Right lobe of liver (tissue), 6 donors: Measurements from ENCODE around the gene SLC16A10. TPM values are rescaled to one million over a fixed set of nuclear protein-coding genes. Genes with fewer than 3 reads are reported as not detected.

Experiments
- ATAC-seq, 4 donors: fragments of 200-7000 bp; cut with Tn5 transposase; one replicate each; pipeline ENCODE4 v1.9.1; 2020; ENCODE audit warnings: mild to moderate bottlenecking in 4 of 4, moderate library complexity in 4 of 4
- DNase-seq, 3 donors: peaks; one replicate each; pipeline ENCODE4 v3.0.0-alpha.2; 2020
- H3K27ac ChIP-seq, 3 donors: fragments of 200-600 bp; one replicate each; pipeline ENCODE4 v1.8.0; 2022
- H3K27me3 ChIP-seq, 2 donors: fragments of 200-600 bp; one replicate each; pipeline ENCODE4 v1.8.0; 2022
- H3K36me3 ChIP-seq, 4 donors: fragments of 200-600 bp; sonication (generic) in 1 of 4; one replicate each; pipeline versions ENCODE4 v1.5.1 to v1.8.0; 2017 to 2022; ENCODE audit warnings: control low read depth in 1 of 4
- H3K4me1 ChIP-seq, 4 donors: fragments of 200-600 bp; sonication (generic) in 1 of 4; one replicate each; pipeline versions ENCODE4 v1.5.1 to v1.8.0; 2017 to 2022; ENCODE audit warnings: control low read depth in 1 of 4
- H3K4me3 ChIP-seq, 3 donors: fragments of 200-600 bp; one replicate each; pipeline ENCODE4 v1.8.0; 2022
- H3K9me3 ChIP-seq, 4 donors: fragments of 200-600 bp; sonication (generic) in 1 of 4; one replicate each; pipeline versions ENCODE4 v1.5.1 to v1.8.0; 2017 to 2022; ENCODE audit warnings: control low read depth in 1 of 4
- POLR2A ChIP-seq: fragments of 450-650 bp; IDR thresholded peaks from one replicate; pipeline ENCODE4 v1.6.1; 2017; ENCODE audit warnings: antibody characterized with exemption, mild to moderate bottlenecking
- WGBS: methylation state at CpG from one replicate; pipeline ENCODE4 v1.1.6; 2018; ENCODE audit warnings: low coverage, low lambda C conversion rate; ENCODE audit not compliant: insufficient coverage; ENCODE audit errors: missing lambda C conversion rate; 5-methylcytosine and 5-hydroxymethylcytosine counted together
- intact Hi-C, 2 donors: fragments of 100-400 bp; cut with DNase I; formaldehyde crosslinking; loops; one replicate each; pipeline versions ENCODE4 v1.11.2 to v1.14.1; 2022
- total RNA-seq, 6 experiments: library from RNA; depleted of rRNA in 2 of 6; stranded (reverse); fragments of >200 nt in 2 of 6; fragmentation: NEBNext Ultra II Directional in 3 of 6; extraction: Animal tissue kit (Norgen Biotek cat#: 25700) in 3 of 6; gene quantifications; one replicate each; pipeline versions ENCODE4 v1.1.0 to v1.2.4, GENCODE V29; 2016 to 2023
- TF ChIP-seq, protein P1 (sequence below), 4 donors: fragments of 200-600 bp in 3 of 4; fragments of 450-650 bp in 1 of 4; IDR thresholded peaks; one replicate each; pipeline versions ENCODE4 v1.5.1 to v1.8.0; 2016 to 2022; ENCODE audit warnings: antibody characterized with exemption in 4 of 4, mild to moderate bottlenecking in 2 of 4
- donor health status: DM: no; HTN: yes; CAD: no.
- donor health status: DM: no; HTN: no; CAD: no.
- donor health status: DM: no; HTN: no; CAD: no.
- donor health status: DM: no; HTN: yes; CAD: no.
- donor health status: DM: no; HTN: yes; CAD: no.

Gene SLC16A10
- total RNA-seq, 6 experiments from 2014 or later = 2.9 to 15.8 (median 6.6) TPM

DNA sequence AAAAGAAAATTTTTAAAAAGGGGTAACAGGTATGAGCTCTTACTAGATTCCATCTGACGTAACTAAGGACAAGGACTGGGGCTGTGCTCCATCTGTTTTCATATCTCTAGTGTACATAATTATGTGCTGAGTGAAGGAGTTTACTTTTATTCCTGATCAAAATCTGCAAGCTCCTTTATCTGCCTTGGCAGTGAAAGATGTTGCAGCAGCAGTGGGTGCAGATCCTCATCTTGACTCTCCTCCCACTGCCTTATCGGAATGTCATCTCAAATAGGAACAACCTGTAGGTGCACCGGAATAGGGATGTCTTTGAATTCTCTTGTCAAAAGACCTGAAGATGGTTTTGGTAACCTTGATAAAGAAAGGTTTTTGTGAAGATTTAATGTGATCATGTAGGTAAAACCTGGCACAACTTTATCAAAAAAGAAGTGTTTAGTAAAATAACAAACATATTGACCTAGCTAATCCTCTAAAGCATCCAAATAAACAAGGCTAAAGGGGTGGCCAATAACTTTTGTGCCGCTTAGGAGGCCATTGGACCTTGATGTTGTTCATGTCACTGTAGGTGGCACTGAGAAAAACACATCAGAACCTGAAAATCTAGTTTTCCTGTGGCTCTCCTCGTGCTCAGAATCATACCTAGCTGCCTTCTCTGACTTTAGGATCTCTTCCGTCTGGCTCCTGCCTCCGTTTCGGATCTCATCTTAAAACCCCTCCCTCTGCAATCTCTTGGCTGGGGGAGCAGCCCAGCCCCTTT, 19.0 kb upstream of the SLC16A10 start:
- no peaks in the 10 kb centered on the region for H3K36me3 ChIP-seq
- no peaks in the 10 kb centered on the region for H3K9me3 ChIP-seq
- intact Hi-C loops = no loop called here
- H3K27ac ChIP-seq = no peak overlapping the region
- DNase-seq (no peak), ATAC-seq (no peak)
- H3K4me1 ChIP-seq = no peaks in the 10 kb centered on the region
- 57% methylated on average over 7 of the region's 8 CpGs for WGBS
- no peak overlapping the region for H3K4me3 ChIP-seq
- TF ChIP-seq, protein P1, sequence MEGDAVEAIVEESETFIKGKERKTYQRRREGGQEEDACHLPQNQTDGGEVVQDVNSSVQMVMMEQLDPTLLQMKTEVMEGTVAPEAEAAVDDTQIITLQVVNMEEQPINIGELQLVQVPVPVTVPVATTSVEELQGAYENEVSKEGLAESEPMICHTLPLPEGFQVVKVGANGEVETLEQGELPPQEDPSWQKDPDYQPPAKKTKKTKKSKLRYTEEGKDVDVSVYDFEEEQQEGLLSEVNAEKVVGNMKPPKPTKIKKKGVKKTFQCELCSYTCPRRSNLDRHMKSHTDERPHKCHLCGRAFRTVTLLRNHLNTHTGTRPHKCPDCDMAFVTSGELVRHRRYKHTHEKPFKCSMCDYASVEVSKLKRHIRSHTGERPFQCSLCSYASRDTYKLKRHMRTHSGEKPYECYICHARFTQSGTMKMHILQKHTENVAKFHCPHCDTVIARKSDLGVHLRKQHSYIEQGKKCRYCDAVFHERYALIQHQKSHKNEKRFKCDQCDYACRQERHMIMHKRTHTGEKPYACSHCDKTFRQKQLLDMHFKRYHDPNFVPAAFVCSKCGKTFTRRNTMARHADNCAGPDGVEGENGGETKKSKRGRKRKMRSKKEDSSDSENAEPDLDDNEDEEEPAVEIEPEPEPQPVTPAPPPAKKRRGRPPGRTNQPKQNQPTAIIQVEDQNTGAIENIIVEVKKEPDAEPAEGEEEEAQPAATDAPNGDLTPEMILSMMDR (IDR thresholded peaks at IDR 0.05) = no peak
- no peak for TF ChIP-seq POLR2A
- H3K27me3 ChIP-seq = no peaks in the 10 kb centered on the region

DNA sequence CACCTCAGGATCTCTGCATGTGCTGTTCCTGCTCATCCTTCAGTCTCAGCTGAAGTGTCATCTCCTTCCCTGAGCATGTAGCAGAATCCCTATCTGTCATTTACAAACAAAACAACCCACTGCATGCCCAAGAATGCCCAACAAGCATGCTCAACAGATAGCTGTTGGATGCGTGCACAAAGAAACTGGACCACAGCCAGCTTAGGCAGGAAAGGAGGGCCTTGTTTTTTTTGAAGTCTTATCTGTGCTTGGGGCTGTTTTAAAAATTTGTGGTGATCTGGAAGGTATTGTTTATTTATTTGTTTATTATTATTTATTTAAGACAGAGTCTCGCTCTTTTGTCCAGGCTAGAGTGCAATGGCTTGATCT, 18.5 kb upstream of the SLC16A10 start:
- no peak for TF ChIP-seq POLR2A
- TF ChIP-seq, protein P1 (IDR thresholded peaks at IDR 0.05) = no peak
- Histone ChIP-seq H3K27ac (no peak overlapping the region), H3K9me3 (no peaks in the 10 kb centered on the region), H3K4me3 (no peak overlapping the region), H3K4me1 (no peaks in the 10 kb centered on the region), H3K27me3 (no peaks in the 10 kb centered on the region), H3K36me3 (no peaks in the 10 kb centered on the region)
- intact Hi-C loops = no loop called here
- DNase-seq = no peak
- 85% methylated on average over 2 of the region's 2 CpGs for WGBS
- no peak for ATAC-seq

DNA sequence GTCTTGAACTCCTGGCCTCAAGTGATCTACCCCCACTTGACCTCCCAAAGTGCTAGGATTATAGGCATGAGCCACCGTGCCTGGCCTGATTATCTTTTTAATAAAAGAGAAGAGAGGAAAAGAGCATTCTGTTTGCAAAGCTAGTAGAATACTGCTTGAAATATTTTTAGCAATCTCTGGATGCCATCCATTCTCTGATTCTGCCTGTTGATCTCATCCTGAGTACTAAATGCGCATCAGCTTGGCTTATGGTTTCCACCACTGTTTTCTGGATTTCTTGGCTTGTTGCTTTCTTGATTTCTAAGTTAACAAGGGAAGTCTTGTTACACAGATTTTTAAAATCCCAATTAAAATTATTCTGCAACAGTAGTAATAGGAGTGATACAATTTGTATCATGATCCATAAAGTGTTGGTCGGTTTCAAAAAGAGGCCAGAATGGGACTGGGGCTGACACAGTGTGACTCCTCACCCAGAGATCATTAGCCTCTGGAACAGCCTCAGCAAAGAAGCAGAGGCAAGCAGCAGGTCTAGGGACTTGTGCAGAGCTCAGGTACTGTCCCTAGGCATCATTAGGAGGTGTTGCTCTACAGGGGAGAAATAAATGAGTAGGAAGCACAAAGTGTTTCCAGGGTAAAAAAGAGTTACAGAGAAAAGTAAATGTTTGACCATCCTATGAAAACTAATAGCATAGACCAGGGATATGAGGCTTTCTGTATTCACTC, 17.8 kb upstream of the SLC16A10 start:
- H3K36me3 ChIP-seq = no peaks in the 10 kb centered on the region
- TF ChIP-seq, protein P1 (IDR thresholded peaks at IDR 0.05) = no peak
- no peak for TF ChIP-seq POLR2A
- H3K27ac ChIP-seq = no peak overlapping the region
- intact Hi-C loops = no loop called here
- ATAC-seq (no peak), DNase-seq (no peak)
- no peak overlapping the region for H3K4me3 ChIP-seq
- no peaks in the 10 kb centered on the region for H3K9me3 ChIP-seq
- no peaks in the 10 kb centered on the region for H3K4me1 ChIP-seq
- WGBS = 78% methylated on average over 3 of the region's 3 CpGs
- H3K27me3 ChIP-seq = no peaks in the 10 kb centered on the region

DNA sequence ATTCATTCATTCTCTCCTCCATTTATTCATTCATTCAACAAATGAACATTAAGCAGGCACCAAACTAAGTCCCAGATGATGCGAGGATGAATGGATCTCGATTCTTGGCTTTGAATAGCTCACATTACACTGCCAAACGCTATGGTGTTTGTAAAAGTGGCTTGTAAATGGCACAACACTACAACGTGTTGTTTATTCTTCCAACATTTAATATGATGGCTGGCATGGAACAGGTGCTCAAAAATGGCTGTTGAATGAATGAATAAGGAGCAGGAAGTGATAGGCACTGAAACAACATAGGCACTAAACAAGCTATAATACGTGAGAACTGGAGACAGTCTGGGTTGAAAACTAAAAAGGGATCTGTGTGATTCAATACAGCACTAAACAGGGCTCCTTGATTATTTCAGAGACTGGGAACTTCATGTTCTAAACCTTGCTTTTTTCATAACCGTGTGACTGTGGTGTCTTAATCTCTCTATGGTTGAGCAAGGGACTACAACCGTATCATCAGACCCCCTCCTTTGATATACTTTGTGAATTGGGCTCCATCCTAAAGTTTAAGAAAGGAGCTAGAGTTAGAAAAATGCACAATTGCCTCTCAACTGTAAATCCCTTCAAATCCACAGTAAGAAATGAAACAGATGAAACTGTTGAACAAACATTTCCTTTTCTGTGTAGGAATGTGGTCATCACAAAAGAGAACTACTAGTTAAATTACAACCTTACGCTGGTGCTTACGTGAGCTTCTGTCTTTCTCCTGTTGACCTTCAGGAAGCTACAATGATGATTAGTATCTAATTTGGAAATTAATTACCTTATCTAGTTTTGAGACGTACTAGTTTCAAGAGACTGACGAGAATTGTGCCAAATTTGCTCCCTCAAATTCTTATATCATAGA, 16.9 kb upstream of the SLC16A10 start:
- 58% methylated on average over 11 of the region's 11 CpGs for WGBS
- no peak overlapping the region for H3K27ac ChIP-seq
- DNase-seq (no peak), ATAC-seq (peak in 1 of 4 donors; percentile 32)
- TF ChIP-seq POLR2A = no peak
- no peaks in the 10 kb centered on the region for H3K4me1 ChIP-seq
- H3K4me3 ChIP-seq = no peak overlapping the region
- H3K36me3 ChIP-seq = no peaks in the 10 kb centered on the region
- no peaks in the 10 kb centered on the region for H3K27me3 ChIP-seq
- intact Hi-C loops = no loop called here
- H3K9me3 ChIP-seq = no peaks in the 10 kb centered on the region
